Measurements from ENCODE around the gene MTMR1. TPM values are rescaled to one million over a fixed set of nuclear protein-coding genes. Genes with fewer than 3 reads are reported as not detected.

The MTMR1 gene
- total RNA-seq, 1 experiment from 2014 or later = 36.1 TPM

- H3K27ac ChIP-seq (ENCODE audit: low read length) = no peak overlapping the region
- BruUV-seq (replicated peaks) = no TSS peak
- POLR2A ChIA-PET = no interaction called here
- no peak for TF ChIP-seq SIN3A (IDR thresholded peaks at IDR 0.05; ENCODE audit: borderline replicate concordance, insufficient read depth, low read depth, low read length)
- H3K4me3 ChIP-seq (ENCODE audit: low read depth in 2 of 2, low read length in 2 of 2) = no peak overlapping the region
- CTCF ChIA-PET = interaction anchor here (0.6 to 1.2 kb wide), 2 partner anchors 19 to 189 kb away, joined by 4 to 17 read pairs; no protein-coding TSS in a partner anchor
- H3K27me3 ChIP-seq (ENCODE audit: control insufficient read depth, insufficient read depth, low read length) = no peaks in the 10 kb centered on the region
- no peaks in the 10 kb centered on the region for H3K9me3 ChIP-seq (ENCODE audit: control insufficient read depth, insufficient read depth, low read depth, low read length)
- H3K36me3 ChIP-seq (ENCODE audit: control insufficient read depth, insufficient read depth, low read length) = no peaks in the 10 kb centered on the region
- intact Hi-C loops (cut with micrococcal nuclease; ENCODE audit: unreplicated experiment) (no loop called here), in situ Hi-C loops (cut with HindIII; ENCODE audit: low pct_unique_long_range_greater_than_20kb, low sequenced_read_pairs) (no loop called here)
- DNase-seq (ENCODE audit: low read depth, low spot score) (no peak), ATAC-seq (no peak)
- no peaks in the 10 kb centered on the region; the same call in 1 of the 2 replicates for H3K4me1 ChIP-seq (ENCODE audit: control insufficient read depth, insufficient read depth, low read length)
Measured at GRCh38 chrX:150698981-150699380, 5.8 kb downstream of the MTMR1 start.

GRCh38 chrX:150700107-150700506 is 6.9 kb downstream of the MTMR1 start:
- H3K27me3 ChIP-seq (ENCODE audit: control insufficient read depth, insufficient read depth, low read length) = no peaks in the 10 kb centered on the region
- H3K4me3 ChIP-seq (ENCODE audit: low read depth in 2 of 2, low read length in 2 of 2) = no peak overlapping the region
- TF ChIP-seq REST (IDR thresholded peaks at IDR 0.05; ENCODE audit: insufficient read depth in 1 of 2, low read depth in 2 of 2, low read length in 1 of 2) (no peak), SIN3A (IDR thresholded peaks at IDR 0.05; ENCODE audit: borderline replicate concordance, insufficient read depth, low read depth, low read length) (no peak), TCF7L2 (IDR thresholded peaks at IDR 0.05; ENCODE audit: low read depth, low read length) (no peak), CTCF (IDR thresholded peaks at IDR 0.05) (no peak), POLR2AphosphoS5 (IDR thresholded peaks at IDR 0.05; ENCODE audit: low read depth, low read length) (no peak)
- intact Hi-C loops (cut with micrococcal nuclease; ENCODE audit: unreplicated experiment) (no loop called here), in situ Hi-C loops (cut with HindIII; ENCODE audit: low pct_unique_long_range_greater_than_20kb, low sequenced_read_pairs) (no loop called here)
- H3K36me3 ChIP-seq (ENCODE audit: control insufficient read depth, insufficient read depth, low read length) = no peaks in the 10 kb centered on the region
- ATAC-seq (no peak), DNase-seq (ENCODE audit: low read depth, low spot score) (no peak)
- BruUV-seq (replicated peaks) = no TSS peak
- H3K4me1 ChIP-seq (ENCODE audit: control insufficient read depth, insufficient read depth, low read length) = no peaks in the 10 kb centered on the region; the same call in 1 of the 2 replicates
- no peak overlapping the region for H3K27ac ChIP-seq (ENCODE audit: low read length)
- no peaks in the 10 kb centered on the region for H3K9me3 ChIP-seq (ENCODE audit: control insufficient read depth, insufficient read depth, low read depth, low read length)
- POLR2A ChIA-PET = no interaction called here
- CTCF ChIA-PET = no interaction called here

GRCh38 chrX:150701377-150701776 is 8.2 kb downstream of the MTMR1 start:
- Histone ChIP-seq H3K4me3 (ENCODE audit: low read depth in 2 of 2, low read length in 2 of 2) (no peak overlapping the region), H3K27me3 (ENCODE audit: control insufficient read depth, insufficient read depth, low read length) (no peaks in the 10 kb centered on the region), H3K36me3 (ENCODE audit: control insufficient read depth, insufficient read depth, low read length) (0 out of 2 replicates have a peak, but pooled peaks cover 2% of the 10 kb centered on the region), H3K9me3 (ENCODE audit: control insufficient read depth, insufficient read depth, low read depth, low read length) (no peaks in the 10 kb centered on the region), H3K27ac (ENCODE audit: low read length) (no peak overlapping the region), H3K4me1 (ENCODE audit: control insufficient read depth, insufficient read depth, low read length) (no peaks in the 10 kb centered on the region; the same call in 1 of the 2 replicates)
- TF ChIP-seq TCF7L2 (IDR thresholded peaks at IDR 0.05; ENCODE audit: low read depth, low read length) (no peak), SIN3A (IDR thresholded peaks at IDR 0.05; ENCODE audit: borderline replicate concordance, insufficient read depth, low read depth, low read length) (no peak), REST (IDR thresholded peaks at IDR 0.05; ENCODE audit: insufficient read depth in 1 of 2, low read depth in 2 of 2, low read length in 1 of 2) (no peak), POLR2AphosphoS5 (IDR thresholded peaks at IDR 0.05; ENCODE audit: low read depth, low read length) (no peak), CTCF (IDR thresholded peaks at IDR 0.05) (no peak)
- no TSS peak for BruUV-seq (replicated peaks)
- intact Hi-C loops (cut with micrococcal nuclease; ENCODE audit: unreplicated experiment) = no loop called here
- DNase-seq (ENCODE audit: low read depth, low spot score) (no peak), ATAC-seq (no peak)
- in situ Hi-C loops (cut with HindIII; ENCODE audit: low pct_unique_long_range_greater_than_20kb, low sequenced_read_pairs) = no loop called here
- ChIA-PET CTCF (interaction anchor here (0.6 kb wide), 1 partner anchor 46 kb away, joined by 3 read pairs; no protein-coding TSS in a partner anchor), POLR2A (no interaction called here)
